ENCODE data around the gene RNF133.

DNA sequence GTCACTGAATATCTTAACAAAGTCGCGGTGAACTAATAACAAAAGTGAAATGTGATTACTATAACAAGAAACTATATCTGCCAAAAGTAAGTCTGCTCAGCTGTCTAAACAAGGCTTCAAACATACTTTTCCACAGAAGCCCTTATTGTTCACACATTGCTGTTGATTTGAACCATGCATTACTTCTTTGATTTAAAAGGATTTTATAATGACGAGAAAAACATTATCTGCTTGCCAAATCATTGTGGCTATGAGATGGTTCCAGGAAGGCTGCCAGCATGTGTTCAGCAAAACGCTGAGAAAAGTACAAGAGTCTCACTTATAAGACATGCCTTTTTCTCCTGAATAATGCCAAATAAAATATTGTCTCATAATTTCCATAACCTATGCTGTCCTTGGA lies 24.4 kb downstream of the RNF133 start:
- TF ChIP-seq, protein P1, sequence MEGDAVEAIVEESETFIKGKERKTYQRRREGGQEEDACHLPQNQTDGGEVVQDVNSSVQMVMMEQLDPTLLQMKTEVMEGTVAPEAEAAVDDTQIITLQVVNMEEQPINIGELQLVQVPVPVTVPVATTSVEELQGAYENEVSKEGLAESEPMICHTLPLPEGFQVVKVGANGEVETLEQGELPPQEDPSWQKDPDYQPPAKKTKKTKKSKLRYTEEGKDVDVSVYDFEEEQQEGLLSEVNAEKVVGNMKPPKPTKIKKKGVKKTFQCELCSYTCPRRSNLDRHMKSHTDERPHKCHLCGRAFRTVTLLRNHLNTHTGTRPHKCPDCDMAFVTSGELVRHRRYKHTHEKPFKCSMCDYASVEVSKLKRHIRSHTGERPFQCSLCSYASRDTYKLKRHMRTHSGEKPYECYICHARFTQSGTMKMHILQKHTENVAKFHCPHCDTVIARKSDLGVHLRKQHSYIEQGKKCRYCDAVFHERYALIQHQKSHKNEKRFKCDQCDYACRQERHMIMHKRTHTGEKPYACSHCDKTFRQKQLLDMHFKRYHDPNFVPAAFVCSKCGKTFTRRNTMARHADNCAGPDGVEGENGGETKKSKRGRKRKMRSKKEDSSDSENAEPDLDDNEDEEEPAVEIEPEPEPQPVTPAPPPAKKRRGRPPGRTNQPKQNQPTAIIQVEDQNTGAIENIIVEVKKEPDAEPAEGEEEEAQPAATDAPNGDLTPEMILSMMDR (IDR thresholded peaks at IDR 0.05): no peak
- no peak for TF ChIP-seq POLR2AphosphoS5 (IDR thresholded peaks at IDR 0.05)

All from upper lobe of left lung (tissue), 4 donors.